Left lung (tissue), 10 donors: ENCODE results near the gene MSH5. TPM values are rescaled to one million over a fixed set of nuclear protein-coding genes. Genes with fewer than 3 reads are reported as not detected.

Experiments
- ATAC-seq: fragments of 200-7000 bp; cut with Tn5 transposase; one replicate; pipeline ENCODE4 v1.9.1; 2020; ENCODE audit warnings: moderate library complexity
- DNase-seq, 4 donors: peaks; one replicate each; pipeline ENCODE4 v3.0.0-alpha.2; 2013 to 2020
- H3K27ac ChIP-seq, 2 donors: fragments of 200-600 bp; sonication (generic) in 1 of 2; one replicate each; pipeline versions ENCODE4 v1.5.0 to v1.8.0; 2020 to 2021
- H3K27me3 ChIP-seq, 2 donors: fragments of 200-600 bp; sonication (generic) in 1 of 2; one replicate each; pipeline versions ENCODE4 v1.5.0 to v1.8.0; 2020 to 2021
- H3K36me3 ChIP-seq, 2 donors: fragments of 200-600 bp; sonication (generic) in 1 of 2; one replicate each; pipeline versions ENCODE4 v1.5.0 to v1.8.0; 2020 to 2021
- H3K4me1 ChIP-seq, 2 donors: fragments of 200-600 bp; one replicate each; pipeline ENCODE4 v1.8.0; 2021
- H3K4me3 ChIP-seq, 2 donors: fragments of 200-600 bp; sonication (generic) in 1 of 2; one replicate each; pipeline versions ENCODE4 v1.5.0 to v1.8.0; 2020 to 2021; ENCODE audit warnings: mild to moderate bottlenecking in 1 of 2
- H3K9me3 ChIP-seq, 2 donors: fragments of 200-600 bp; sonication (generic) in 1 of 2; one replicate each; pipeline versions ENCODE4 v1.5.0 to v1.8.0; 2020 to 2021
- intact Hi-C, 2 donors: fragments of 100-400 bp; cut with DNase I; formaldehyde crosslinking; loops; one replicate each; pipeline versions ENCODE4 v1.11.2 to v1.14.2; 2022
- polyA plus RNA-seq, 6 donors: library from polyadenylated mRNA; unstranded; fragments of 120-200 nt; gene quantifications; one replicate each; pipeline ENCODE4 v1.2.1, GENCODE V29; 2013; ENCODE audit not compliant: insufficient read length in 6 of 6
- total RNA-seq, 2 donors: library from RNA; stranded (reverse); fragmentation: NEBNext Ultra II Directional; extraction: Animal tissue kit (Norgen Biotek cat#: 25700); gene quantifications; one replicate each; pipeline ENCODE4 v1.2.1, GENCODE V29; 2021
- TF ChIP-seq, protein P1 (sequence below), 2 donors: fragments of 200-600 bp; sonication (generic) in 1 of 2; IDR thresholded peaks; one replicate each; pipeline versions ENCODE4 v1.5.0 to v1.8.0; 2021; ENCODE audit warnings: antibody characterized with exemption in 2 of 2
- donor health status: DM: no; HTN: yes; CAD: no.
- donor health status: DM: no; HTN: no; CAD: no.

Gene MSH5
- total and polyA plus RNA-seq, 8 donors, result 9.7 to 49.8 (median 36.7) TPM

DNA sequence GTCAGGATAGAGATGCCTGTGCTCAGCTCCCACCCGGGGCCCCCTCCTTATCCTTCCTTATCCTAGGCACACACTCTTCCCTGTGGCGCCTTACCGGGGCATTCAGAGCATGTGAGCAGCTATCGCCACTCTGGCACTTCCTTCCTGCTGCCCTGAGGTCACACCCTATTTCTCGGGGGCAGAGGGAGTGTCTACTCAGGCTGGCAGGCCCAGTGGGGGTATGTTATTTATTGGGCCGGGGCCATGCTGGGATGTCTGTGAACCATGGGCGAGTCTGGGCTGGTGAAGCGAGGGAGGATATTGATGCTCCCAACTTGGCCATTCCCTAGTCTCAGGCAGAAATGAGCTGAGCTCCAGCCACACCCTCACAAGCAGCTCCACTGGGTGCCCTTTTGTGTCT lies 28.6 kb upstream of the MSH5 start:
- Histone ChIP-seq H3K27me3 (no peaks in the 10 kb centered on the region), H3K9me3 (no peaks in the 10 kb centered on the region), H3K4me1 (peaks cover 0 to 12% of the 10 kb centered on the region in 2 donors), H3K4me3 (no peak overlapping the region), H3K27ac (no peak overlapping the region), H3K36me3 (no peaks in the 10 kb centered on the region)
- peak; percentile 64 for ATAC-seq
- peak in 1 of 4 donors; percentile 53 for DNase-seq
- intact Hi-C loops, result no loop called here
- TF ChIP-seq, protein P1, sequence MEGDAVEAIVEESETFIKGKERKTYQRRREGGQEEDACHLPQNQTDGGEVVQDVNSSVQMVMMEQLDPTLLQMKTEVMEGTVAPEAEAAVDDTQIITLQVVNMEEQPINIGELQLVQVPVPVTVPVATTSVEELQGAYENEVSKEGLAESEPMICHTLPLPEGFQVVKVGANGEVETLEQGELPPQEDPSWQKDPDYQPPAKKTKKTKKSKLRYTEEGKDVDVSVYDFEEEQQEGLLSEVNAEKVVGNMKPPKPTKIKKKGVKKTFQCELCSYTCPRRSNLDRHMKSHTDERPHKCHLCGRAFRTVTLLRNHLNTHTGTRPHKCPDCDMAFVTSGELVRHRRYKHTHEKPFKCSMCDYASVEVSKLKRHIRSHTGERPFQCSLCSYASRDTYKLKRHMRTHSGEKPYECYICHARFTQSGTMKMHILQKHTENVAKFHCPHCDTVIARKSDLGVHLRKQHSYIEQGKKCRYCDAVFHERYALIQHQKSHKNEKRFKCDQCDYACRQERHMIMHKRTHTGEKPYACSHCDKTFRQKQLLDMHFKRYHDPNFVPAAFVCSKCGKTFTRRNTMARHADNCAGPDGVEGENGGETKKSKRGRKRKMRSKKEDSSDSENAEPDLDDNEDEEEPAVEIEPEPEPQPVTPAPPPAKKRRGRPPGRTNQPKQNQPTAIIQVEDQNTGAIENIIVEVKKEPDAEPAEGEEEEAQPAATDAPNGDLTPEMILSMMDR (IDR thresholded peaks at IDR 0.05), result no peak

DNA sequence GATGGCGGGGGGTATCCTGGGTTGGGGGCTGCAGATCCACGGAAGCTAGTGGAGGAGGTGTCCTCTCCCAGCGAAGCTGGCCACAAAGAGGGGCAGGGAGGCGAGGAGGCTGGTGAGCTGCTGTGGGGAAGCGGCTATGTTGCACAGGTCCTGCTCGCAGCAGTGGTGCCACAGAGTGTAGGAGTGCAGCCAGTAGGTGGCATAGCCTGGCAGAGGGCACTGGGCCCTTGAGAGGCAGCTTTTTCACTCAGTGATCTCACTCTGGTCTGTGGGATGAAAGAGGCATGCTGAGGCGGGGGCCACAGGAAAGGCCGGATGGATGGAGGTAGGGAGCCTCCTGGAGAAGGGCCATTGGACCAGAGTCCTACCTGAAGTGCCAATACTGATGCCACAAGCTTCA lies 27.5 kb upstream of the MSH5 start:
- intact Hi-C loops, result no loop called here
- ATAC-seq, result peak; percentile 68
- no peak for DNase-seq
- H3K36me3 ChIP-seq, result no peaks in the 10 kb centered on the region
- TF ChIP-seq, protein P1 (IDR thresholded peaks at IDR 0.05), result no peak
- H3K27me3 ChIP-seq, result no peaks in the 10 kb centered on the region
- H3K4me1 ChIP-seq, result peaks cover 0 to 12% of the 10 kb centered on the region in 2 donors
- H3K4me3 ChIP-seq, result no peak overlapping the region
- H3K9me3 ChIP-seq, result no peaks in the 10 kb centered on the region
- no peak overlapping the region for H3K27ac ChIP-seq

GRCh38 chr6:31713465-31713864 lies 26.3 kb upstream of the MSH5 start:
- TF ChIP-seq, protein P1 (IDR thresholded peaks at IDR 0.05), result no peak
- no peak for DNase-seq
- Histone ChIP-seq H3K4me1 (peaks cover 0 to 12% of the 10 kb centered on the region in 2 donors), H3K9me3 (no peaks in the 10 kb centered on the region), H3K4me3 (no peak overlapping the region), H3K36me3 (no peaks in the 10 kb centered on the region), H3K27me3 (no peaks in the 10 kb centered on the region), H3K27ac (no peak overlapping the region)
- intact Hi-C loops, result no loop called here
- ATAC-seq, result no peak

- intact Hi-C loops, result no loop called here
- no peaks in the 10 kb centered on the region for H3K27me3 ChIP-seq
- H3K4me3 ChIP-seq, result no peak overlapping the region
- no peak overlapping the region for H3K27ac ChIP-seq
- TF ChIP-seq, protein P1 (IDR thresholded peaks at IDR 0.05), result no peak
- no peaks in the 10 kb centered on the region for H3K36me3 ChIP-seq
- H3K9me3 ChIP-seq, result no peaks in the 10 kb centered on the region
- DNase-seq (no peak), ATAC-seq (no peak)
- peaks cover 0 to 12% of the 10 kb centered on the region in 2 donors for H3K4me1 ChIP-seq
Measured at GRCh38 chr6:31713991-31714684, 25.7 kb upstream of the MSH5 start.

- TF ChIP-seq, protein P1 (IDR thresholded peaks at IDR 0.05), result no peak
- ATAC-seq, result no peak
- peaks cover 0 to 12% of the 10 kb centered on the region in 2 donors for H3K4me1 ChIP-seq
Measured at GRCh38 chr6:31715022-31715958, 24.5 kb upstream of the MSH5 start, which contains the start of gene LY6G6D. Gene LY6G6D (plus strand): TSS chr6:31715348. CDS start chr6:31715356, 8 bp downstream.

More at GRCh38 chr6:31715022-31715958, 24.5 kb upstream of the MSH5 start, which contains the start of gene LY6G6D:
- Histone ChIP-seq H3K36me3 (no peaks in the 10 kb centered on the region), H3K9me3 (no peaks in the 10 kb centered on the region), H3K27ac (no peak within 1 kb of the TSS), H3K4me3 (no peak within 1 kb of the TSS), H3K27me3 (no peaks in the 10 kb centered on the region)
- intact Hi-C loops, result no loop called here
- DNase-seq, result peak in 1 of 4 donors; percentile 66
